Transverse colon (tissue), 4 donors: ENCODE results near the gene SRPK2.

Experiments used
- POLR2A ChIP-seq: fragments of 450-650 bp; IDR thresholded peaks from one replicate; pipeline ENCODE4 v1.6.1; 2016; ENCODE audit warnings: antibody characterized with exemption, mild to moderate bottlenecking, moderate library complexity
- POLR2AphosphoS5 ChIP-seq, 3 donors: sonication (generic); formaldehyde crosslinking; IDR thresholded peaks; one replicate each; pipeline ENCODE4 v1.6.1; 2016; ENCODE audit warnings: antibody characterized with exemption in 3 of 3
- TF ChIP-seq, protein P1 (sequence below), 5 experiments: fragments of 200-600 bp in 3 of 5; fragments of 450-650 bp in 2 of 5; sonication (generic) in 3 of 5; IDR thresholded peaks; 1 replicate in 2 of 5; 2 replicates in 3 of 5; pipeline ENCODE4 v1.5.1; 2016 to 2017; ENCODE audit warnings: antibody characterized with exemption in 5 of 5, inconsistent platforms in 3 of 5, mild to moderate bottlenecking in 2 of 5, moderate library complexity in 1 of 5

DNA sequence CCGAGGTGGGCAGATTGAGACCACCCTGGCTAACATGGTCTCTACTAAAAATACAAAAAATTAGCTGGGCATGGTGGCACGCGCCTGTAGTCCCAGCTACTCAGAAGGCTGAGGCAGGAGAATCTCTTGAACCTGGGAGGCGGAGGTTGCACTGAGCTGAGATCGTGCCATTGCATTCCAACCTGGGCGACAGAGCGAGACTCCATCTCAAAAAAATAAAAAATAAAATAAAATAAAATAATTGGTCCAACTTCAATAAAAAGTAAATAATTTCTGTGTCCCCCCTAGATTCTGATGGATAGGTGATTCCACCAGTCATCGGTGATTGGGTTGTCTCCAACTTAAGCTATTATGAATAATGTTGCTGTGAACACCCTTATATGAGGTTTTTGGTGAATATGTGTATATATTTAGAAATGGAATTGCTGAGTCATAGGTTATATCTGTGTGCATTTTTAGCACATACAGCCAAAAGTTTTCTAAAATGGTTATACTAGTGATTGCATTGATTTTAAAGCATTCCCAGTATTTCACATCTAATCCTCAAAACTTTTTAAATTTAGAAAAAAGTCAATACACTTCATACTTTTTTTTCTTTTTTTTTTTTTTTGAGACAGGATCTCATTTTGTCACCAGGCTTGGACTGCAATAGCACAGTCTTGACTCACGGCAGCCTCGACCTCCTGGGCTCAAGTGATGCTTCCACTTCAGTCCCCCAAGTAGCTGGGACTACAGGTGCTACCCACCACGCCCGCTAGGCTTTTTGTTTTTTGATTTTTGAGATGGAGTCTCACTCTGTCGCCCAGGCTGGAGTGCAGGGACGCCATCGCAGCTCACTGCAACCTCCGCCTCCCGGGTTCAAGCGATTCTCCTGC is 13.7 kb upstream of the SRPK2 start:
- TF ChIP-seq, protein P1, sequence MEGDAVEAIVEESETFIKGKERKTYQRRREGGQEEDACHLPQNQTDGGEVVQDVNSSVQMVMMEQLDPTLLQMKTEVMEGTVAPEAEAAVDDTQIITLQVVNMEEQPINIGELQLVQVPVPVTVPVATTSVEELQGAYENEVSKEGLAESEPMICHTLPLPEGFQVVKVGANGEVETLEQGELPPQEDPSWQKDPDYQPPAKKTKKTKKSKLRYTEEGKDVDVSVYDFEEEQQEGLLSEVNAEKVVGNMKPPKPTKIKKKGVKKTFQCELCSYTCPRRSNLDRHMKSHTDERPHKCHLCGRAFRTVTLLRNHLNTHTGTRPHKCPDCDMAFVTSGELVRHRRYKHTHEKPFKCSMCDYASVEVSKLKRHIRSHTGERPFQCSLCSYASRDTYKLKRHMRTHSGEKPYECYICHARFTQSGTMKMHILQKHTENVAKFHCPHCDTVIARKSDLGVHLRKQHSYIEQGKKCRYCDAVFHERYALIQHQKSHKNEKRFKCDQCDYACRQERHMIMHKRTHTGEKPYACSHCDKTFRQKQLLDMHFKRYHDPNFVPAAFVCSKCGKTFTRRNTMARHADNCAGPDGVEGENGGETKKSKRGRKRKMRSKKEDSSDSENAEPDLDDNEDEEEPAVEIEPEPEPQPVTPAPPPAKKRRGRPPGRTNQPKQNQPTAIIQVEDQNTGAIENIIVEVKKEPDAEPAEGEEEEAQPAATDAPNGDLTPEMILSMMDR (IDR thresholded peaks at IDR 0.05) = no peak
- TF ChIP-seq POLR2A (no peak), POLR2AphosphoS5 (IDR thresholded peaks at IDR 0.05) (no peak)
